Osteoblast (primary cell): ENCODE data around the gene HIBADH. TPM values are rescaled to one million over a fixed set of nuclear protein-coding genes. Genes with fewer than 3 reads are reported as not detected.
"Not testable (repeated sequence)": the region's sequence is repeated elsewhere in the genome, so short reads cannot be mapped to it uniquely, and the experiment has no call there.

Source experiments
- DNase-seq: peaks from one replicate; pipeline ENCODE4 v3.0.0; 2011; ENCODE audit warnings: low spot score, mixed read lengths; ENCODE audit not compliant: insufficient read length; ENCODE audit errors: missing footprints
- H2AFZ ChIP-seq: 2 replicates; pipeline ENCODE4 v1.6.0; 2011; ENCODE audit warnings: mild to moderate bottlenecking, low read length
- H3K27ac ChIP-seq: 2 replicates; pipeline ENCODE4 v1.5.1; 2011; ENCODE audit warnings: mild to moderate bottlenecking, low read depth, low read length, moderate library complexity
- H3K27me3 ChIP-seq: 2 replicates; pipeline ENCODE4 v1.6.0; 2012; ENCODE audit warnings: mild to moderate bottlenecking, control low read depth, inconsistent platforms, low read length, moderate library complexity; ENCODE audit not compliant: insufficient read depth
- H3K36me3 ChIP-seq: 2 replicates; pipeline ENCODE4 v1.5.1; 2011; ENCODE audit warnings: mild to moderate bottlenecking, low read length, control low read depth, moderate library complexity; ENCODE audit not compliant: insufficient read depth
- H3K4me1 ChIP-seq: 2 replicates; pipeline ENCODE4 v1.5.1; 2011; ENCODE audit warnings: mild to moderate bottlenecking, low read length, control low read depth, moderate library complexity; ENCODE audit not compliant: insufficient read depth
- H3K4me2 ChIP-seq: 2 replicates; pipeline ENCODE4 v1.6.0; 2011; ENCODE audit warnings: mild to moderate bottlenecking, low read length; ENCODE audit not compliant: insufficient read depth
- H3K4me3 ChIP-seq: fragments of 200-600 bp; sonication (generic); 3 replicates; pipeline ENCODE4 v1.5.1; 2012; ENCODE audit warnings: mild to moderate bottlenecking, low read length, inconsistent platforms; ENCODE audit not compliant: insufficient read depth
- H3K79me2 ChIP-seq: 2 replicates; pipeline ENCODE4 v1.6.0; 2012; ENCODE audit warnings: mild to moderate bottlenecking, low read length, control low read depth, inconsistent platforms; ENCODE audit not compliant: insufficient read depth
- H3K9me3 ChIP-seq: 2 replicates; pipeline ENCODE4 v1.5.1; 2011; ENCODE audit warnings: low read depth, low read length, control low read depth
- H4K20me1 ChIP-seq: 2 replicates; pipeline ENCODE4 v1.6.0; 2012; ENCODE audit warnings: mild to moderate bottlenecking, low read length, control low read depth; ENCODE audit not compliant: insufficient read depth
- CTCF ChIP-seq: IDR thresholded peaks from 2 replicates; pipeline ENCODE4 v1.5.1; 2011; ENCODE audit warnings: mild to moderate bottlenecking, low read depth, low read length, moderate library complexity; ENCODE audit errors: extremely low read depth
- total RNA-seq: library from RNA; depleted of rRNA; stranded (reverse); fragments of >200 nt; gene quantifications from 2 replicates; pipeline ENCODE4 v1.2.3, GENCODE V29; 2012

The HIBADH gene
- total RNA-seq, 1 donor = 76.0 TPM

GRCh38 chr7:27510541-27510940 is 152.1 kb downstream of the HIBADH start:
- no peak for DNase-seq
- H3K4me1 ChIP-seq = no peaks in the 10 kb centered on the region

GRCh38 chr7:27501879-27502278 is 160.8 kb downstream of the HIBADH start:
- not testable (repeated sequence) for H2AFZ ChIP-seq, H3K27me3 ChIP-seq, H3K4me3 ChIP-seq, H3K79me2 ChIP-seq, H3K27ac ChIP-seq, H3K4me1 ChIP-seq, H3K4me2 ChIP-seq, H4K20me1 ChIP-seq, H3K36me3 ChIP-seq, DNase-seq, H3K9me3 ChIP-seq

More at GRCh38 chr7:27510541-27510940, 152.1 kb downstream of the HIBADH start:
- H2AFZ ChIP-seq = no peak overlapping the region
- no peaks in the 10 kb centered on the region for H4K20me1 ChIP-seq
- H3K36me3 ChIP-seq = no peaks in the 10 kb centered on the region
- no peaks in the 10 kb centered on the region for H3K27me3 ChIP-seq
- no peaks in the 10 kb centered on the region for H3K79me2 ChIP-seq
- H3K27ac ChIP-seq = no peak overlapping the region
- H3K4me2 ChIP-seq = no peak overlapping the region
- TF ChIP-seq CTCF = no peak
- H3K4me3 ChIP-seq = no peak overlapping the region
- no peaks in the 10 kb centered on the region for H3K9me3 ChIP-seq

- H3K27me3 ChIP-seq = no peaks in the 10 kb centered on the region
- no peak overlapping the region for H3K4me3 ChIP-seq
- H3K36me3 ChIP-seq = no peaks in the 10 kb centered on the region
- H3K27ac ChIP-seq = no peak overlapping the region
- H3K4me2 ChIP-seq = no peak overlapping the region
- H3K9me3 ChIP-seq = no peaks in the 10 kb centered on the region
- no peaks in the 10 kb centered on the region for H4K20me1 ChIP-seq
- TF ChIP-seq CTCF = no peak
- no peak for DNase-seq
- no peaks in the 10 kb centered on the region for H3K79me2 ChIP-seq
- H3K4me1 ChIP-seq = no peaks in the 10 kb centered on the region
- H2AFZ ChIP-seq = no peak overlapping the region
Observed at GRCh38 chr7:27501001-27501400, 161.7 kb downstream of the HIBADH start.

- peaks cover 12% of the 10 kb centered on the region for H3K27me3 ChIP-seq
- H3K27ac ChIP-seq = no peak overlapping the region
- no peaks in the 10 kb centered on the region for H3K9me3 ChIP-seq
- H2AFZ ChIP-seq = no peak overlapping the region
- no peak overlapping the region for H3K4me2 ChIP-seq
- H3K4me1 ChIP-seq = no peaks in the 10 kb centered on the region
- H4K20me1 ChIP-seq = no peaks in the 10 kb centered on the region
- TF ChIP-seq CTCF = no peak
- no peak for DNase-seq
- H3K36me3 ChIP-seq = no peaks in the 10 kb centered on the region
- H3K79me2 ChIP-seq = no peaks in the 10 kb centered on the region
- H3K4me3 ChIP-seq = no peak overlapping the region
Observed at GRCh38 chr7:27492224-27492623, 170.5 kb downstream of the HIBADH start.

- H2AFZ ChIP-seq = no peak overlapping the region
Observed at GRCh38 chr7:27491534-27491933, 171.1 kb downstream of the HIBADH start.

More at GRCh38 chr7:27491534-27491933, 171.1 kb downstream of the HIBADH start:
- H3K27ac ChIP-seq = no peak overlapping the region
- H3K9me3 ChIP-seq = no peaks in the 10 kb centered on the region
- H3K36me3 ChIP-seq = no peaks in the 10 kb centered on the region
- no peaks in the 10 kb centered on the region for H3K79me2 ChIP-seq
- H3K4me2 ChIP-seq = no peak overlapping the region
- no peak overlapping the region for H3K4me3 ChIP-seq
- H4K20me1 ChIP-seq = no peaks in the 10 kb centered on the region
- peaks cover 12% of the 10 kb centered on the region for H3K27me3 ChIP-seq
- DNase-seq = no peak
- no peaks in the 10 kb centered on the region for H3K4me1 ChIP-seq
- no peak for TF ChIP-seq CTCF
